H1 (cell line): ENCODE data around the gene SAFB. TPM values are rescaled to one million over a fixed set of nuclear protein-coding genes. Genes with fewer than 3 reads are reported as not detected.

Experiments
- CTCF ChIA-PET: fragments of 300-600 bp; sonication (Branson Sonifier 250); formaldehyde crosslinking; loops from one replicate; lab custom pipeline; 2021; ENCODE audit not compliant: partially characterized antibody; lab: Charles Lee
- POLR2A ChIA-PET: fragments of 300-600 bp; sonication (Branson Sonifier 250); formaldehyde crosslinking; loops from one replicate; lab custom pipeline; 2021; ENCODE audit warnings: inconsistent platforms; ENCODE audit not compliant: partially characterized antibody; lab: Charles Lee
- DNase-seq, 2 experiments: peaks; one replicate each; pipeline versions ENCODE4 v3.0.0 to v3.0.0-alpha.2; 2010 to 2022; ENCODE audit warnings: low spot score in 2 of 2, low read depth in 1 of 2, mixed read lengths in 1 of 2
- FAIRE-seq: peaks from 2 replicates; lab custom pipeline; 2011; peaks lifted over from hg19 to GRCh38; lab: Jason Lieb, UNC
- H2AFZ ChIP-seq: 2 replicates; pipeline ENCODE4 v1.8.1; 2012; ENCODE audit warnings: low read length, inconsistent platforms
- H2AK5ac ChIP-seq: 2 replicates; pipeline ENCODE4 v1.6.1; 2013; ENCODE audit warnings: low read depth, low read length
- H2BK120ac ChIP-seq: replicated peaks from 2 replicates; pipeline ENCODE3; 2013; ENCODE audit warnings: low read depth, low read length, inconsistent platforms
- H2BK12ac ChIP-seq: 2 replicates; pipeline ENCODE4 v1.6.1; 2013; ENCODE audit warnings: low read depth, low read length
- H2BK15ac ChIP-seq: 2 replicates; pipeline ENCODE4 v1.6.1; 2013; ENCODE audit warnings: low read length
- H2BK20ac ChIP-seq: 2 replicates; pipeline ENCODE4 v1.6.1; 2013; ENCODE audit warnings: low read length
- H2BK5ac ChIP-seq: 2 replicates; pipeline ENCODE4 v1.6.1; 2013; ENCODE audit warnings: low read depth, low read length
- H3K14ac ChIP-seq: 2 replicates; pipeline ENCODE4 v1.6.1; 2013; ENCODE audit warnings: inconsistent platforms; ENCODE audit not compliant: insufficient read length
- H3K18ac ChIP-seq: 2 replicates; pipeline ENCODE4 v1.6.1; 2013; ENCODE audit warnings: low read length; ENCODE audit errors: extremely low read depth
- H3K23ac ChIP-seq: 2 replicates; pipeline ENCODE4 v1.6.1; 2013; ENCODE audit warnings: inconsistent platforms; ENCODE audit not compliant: insufficient read length
- H3K23me2 ChIP-seq: 2 replicates; pipeline ENCODE4 v1.6.1; 2013; ENCODE audit warnings: low read depth, low read length
- H3K27ac ChIP-seq: 2 replicates; pipeline ENCODE4 v1.6.1; 2011; ENCODE audit warnings: low read depth, low read length, inconsistent platforms
- H3K27me3 ChIP-seq, 4 experiments: replicated peaks in 1 of 4; 1 replicate in 1 of 4; 2 replicates in 3 of 4; pipeline versions ENCODE4 v1.6.1 to v1.8.1; 2011 to 2013; ENCODE audit warnings: low read length in 3 of 4, mild to moderate bottlenecking in 3 of 4, inconsistent platforms in 2 of 4, mixed read lengths in 2 of 4, moderate library complexity in 1 of 4; ENCODE audit not compliant: control insufficient read depth in 3 of 4, insufficient read depth in 3 of 4; ENCODE audit errors: extremely low read depth in 1 of 4
- H3K36me3 ChIP-seq, 4 experiments: 2 replicates each; pipeline versions ENCODE4 v1.6.1 to v1.8.1; 2011 to 2013; ENCODE audit warnings: mild to moderate bottlenecking in 4 of 4, low read length in 3 of 4, moderate library complexity in 2 of 4, control low read depth in 1 of 4, inconsistent platforms in 1 of 4; ENCODE audit not compliant: insufficient read depth in 4 of 4, control insufficient read depth in 2 of 4
- H3K4ac ChIP-seq: replicated peaks from 2 replicates; pipeline ENCODE3; 2013; ENCODE audit warnings: low read length, low read depth, mixed read lengths, inconsistent platforms; ENCODE audit not compliant: insufficient read length
- H3K4me1 ChIP-seq, 4 experiments: replicated peaks in 1 of 4; 1 replicate in 1 of 4; 2 replicates in 3 of 4; pipeline versions ENCODE4 v1.6.1 to v1.8.1; 2011 to 2013; ENCODE audit warnings: low read length in 3 of 4, inconsistent platforms in 2 of 4, mixed read lengths in 1 of 4; ENCODE audit not compliant: insufficient read depth in 4 of 4, control insufficient read depth in 3 of 4
- H3K4me2 ChIP-seq, 2 experiments: 2 replicates each; pipeline versions ENCODE4 v1.6.1 to v1.8.1; 2011 to 2013; ENCODE audit warnings: low read depth in 2 of 2, low read length in 2 of 2, control low read depth in 1 of 2, inconsistent platforms in 1 of 2, mild to moderate bottlenecking in 1 of 2; ENCODE audit not compliant: insufficient read depth in 1 of 2
- H3K4me3 ChIP-seq, 4 experiments: fragments of 200-600, 300-600 bp in 1 of 4; sonication (generic), shearing (Covaris generic), sonication (Bioruptor Twin) in 1 of 4; 2 replicates each; pipeline versions ENCODE4 v1.5.1 to v1.8.1; 2011 to 2016; ENCODE audit warnings: low read length in 4 of 4, low read depth in 3 of 4, control low read depth in 2 of 4, inconsistent platforms in 2 of 4, mild to moderate bottlenecking in 2 of 4, mixed read lengths in 1 of 4, moderate library complexity in 1 of 4; ENCODE audit not compliant: insufficient read depth in 2 of 4; ENCODE audit errors: extremely low read depth in 1 of 4
- H3K56ac ChIP-seq: replicated peaks from 2 replicates; pipeline ENCODE3; 2013; ENCODE audit warnings: low read depth, mild to moderate bottlenecking, mixed read lengths, low read length, inconsistent platforms; ENCODE audit not compliant: insufficient read length
- H3K79me1 ChIP-seq: 2 replicates; pipeline ENCODE4 v1.6.1; 2013; ENCODE audit warnings: low read depth, low read length, control low read depth
- H3K79me2 ChIP-seq, 2 experiments: 2 replicates each; pipeline versions ENCODE4 v1.6.1 to v1.8.1; 2012 to 2013; ENCODE audit warnings: low read length in 2 of 2, mild to moderate bottlenecking in 2 of 2, inconsistent platforms in 1 of 2; ENCODE audit not compliant: insufficient read depth in 2 of 2, control insufficient read depth in 1 of 2
- H3K9ac ChIP-seq, 4 experiments: replicated peaks in 1 of 4; 1 replicate in 1 of 4; 2 replicates in 3 of 4; pipeline versions ENCODE4 v1.6.1 to v1.8.1; 2011 to 2013; ENCODE audit warnings: low read depth in 3 of 4, low read length in 3 of 4, control low read depth in 2 of 4, mild to moderate bottlenecking in 2 of 4, moderate library complexity in 2 of 4, inconsistent platforms in 1 of 4; ENCODE audit errors: extremely low read depth in 1 of 4
- H3K9me3 ChIP-seq, 2 experiments: 2 replicates each; pipeline versions ENCODE4 v1.6.1 to v1.8.1; 2012 to 2013; ENCODE audit warnings: mild to moderate bottlenecking in 2 of 2, moderate library complexity in 2 of 2, control low read depth in 1 of 2, inconsistent platforms in 1 of 2, low read depth in 1 of 2, low read length in 1 of 2, mixed read lengths in 1 of 2; ENCODE audit not compliant: insufficient read depth in 2 of 2
- H4K20me1 ChIP-seq, 2 experiments: replicated peaks in 1 of 2; 2 replicates each; pipeline versions ENCODE3 to v1.8.1; 2011 to 2013; ENCODE audit warnings: inconsistent platforms in 2 of 2, low read length in 2 of 2, mild to moderate bottlenecking in 1 of 2; ENCODE audit not compliant: insufficient read depth in 2 of 2, control insufficient read depth in 1 of 2
- H4K5ac ChIP-seq: 2 replicates; pipeline ENCODE4 v1.6.1; 2013; ENCODE audit warnings: low read length, low read depth, mixed read lengths, inconsistent platforms; ENCODE audit not compliant: insufficient read length
- H4K8ac ChIP-seq: 2 replicates; pipeline ENCODE4 v1.8.0; 2013; ENCODE audit warnings: mild to moderate bottlenecking, moderate library complexity, low read length, inconsistent platforms; ENCODE audit not compliant: insufficient read depth; ENCODE audit errors: extremely low read depth
- H4K91ac ChIP-seq: replicated peaks from 2 replicates; pipeline ENCODE3; 2013; ENCODE audit warnings: low read length, mixed read lengths, inconsistent platforms; ENCODE audit not compliant: insufficient read length
- CBX8 ChIP-seq: fragments of 300-800, 300-1000 bp; sonication (generic); IDR thresholded peaks from 2 replicates; pipeline ENCODE4 v1.7.1; 2016; ENCODE audit warnings: low read depth, low read length, borderline replicate concordance
- CHD1 ChIP-seq: IDR thresholded peaks from 2 replicates; pipeline ENCODE4 v1.6.1; 2012; ENCODE audit warnings: low read depth, low read length, improper control_type of control experiment
- HDAC6 ChIP-seq: IDR thresholded peaks from one replicate; pipeline ENCODE4 v1.7.1; 2012; ENCODE audit warnings: low read depth, mild to moderate bottlenecking, inconsistent platforms, low read length, moderate library complexity
- NRF1 ChIP-seq: IDR thresholded peaks from 2 replicates; pipeline ENCODE4 v1.6.1; 2011; ENCODE audit warnings: mild to moderate bottlenecking, low read depth, low read length, improper control_type of control experiment
- RNF2 ChIP-seq: fragments of 200-900, 300-1000 bp; sonication (generic); IDR thresholded peaks from 2 replicates; pipeline ENCODE4 v1.7.1; 2016; ENCODE audit warnings: borderline replicate concordance, low read depth, mild to moderate bottlenecking, antibody characterized with exemption, low read length; ENCODE audit not compliant: poor library complexity, severe bottlenecking; ENCODE audit errors: missing control alignments
- RXRA ChIP-seq: IDR thresholded peaks from 2 replicates; pipeline ENCODE4 v1.6.1; 2011; ENCODE audit warnings: low read depth, mild to moderate bottlenecking, low read length, moderate library complexity; ENCODE audit not compliant: insufficient read depth
- SAP30 ChIP-seq: fragments of 300-600 bp; sonication (generic); IDR thresholded peaks from 2 replicates; pipeline ENCODE4 v1.7.1; 2012; ENCODE audit warnings: low read length, moderate library complexity, mild to moderate bottlenecking, inconsistent platforms; ENCODE audit not compliant: insufficient read depth, insufficient replicate concordance
- SP1 ChIP-seq: IDR thresholded peaks from 2 replicates; pipeline ENCODE4 v1.6.1; 2011; ENCODE audit warnings: low read depth, low read length
- SP4 ChIP-seq: IDR thresholded peaks from 2 replicates; pipeline ENCODE4 v1.6.1; 2012; ENCODE audit warnings: low read length, inconsistent platforms
- ZNF274 ChIP-seq: IDR thresholded peaks from 2 replicates; pipeline ENCODE4 v1.7.0; 2012; ENCODE audit warnings: low read length, borderline replicate concordance; ENCODE audit errors: extremely low read depth
- WGBS, 2 experiments: shearing (Covaris generic) in 1 of 2; methylation state at CpG; one replicate each; pipeline versions ENCODE4 v1.1.6 to v1.1.7; 2013 to 2015; ENCODE audit warnings: low lambda C conversion rate in 2 of 2, mixed read lengths in 2 of 2, inconsistent platforms in 1 of 2, low coverage in 1 of 2, missing lambda C conversion rate in 1 of 2; ENCODE audit not compliant: insufficient replicate concordance in 2 of 2, insufficient coverage in 1 of 2, insufficient read length in 1 of 2; ENCODE audit errors: extremely low coverage in 1 of 2, missing lambda C conversion rate in 1 of 2; 5-methylcytosine and 5-hydroxymethylcytosine counted together
- polyA plus RNA-seq, 7 experiments: library from polyadenylated mRNA; depleted of rRNA in 3 of 7; stranded (reverse) in 5 of 7; unstranded in 2 of 7; fragments of >200 nt in 5 of 7; fragments of 200-250 nt in 2 of 7; gene quantifications; 1 replicate in 5 of 7; 2 replicates in 1 of 7; 4 replicates in 1 of 7; pipeline versions ENCODE4 v1.2.1 to v1.2.3, GENCODE V29; 2011 to 2013; ENCODE audit warnings: missing spikeins in 2 of 7, mixed read lengths in 2 of 7
- total RNA-seq: library from RNA; stranded (reverse); fragmentation: NEBNext Ultra II Directional; extraction: Animal tissue kit (Norgen Biotek cat#: 25700); gene quantifications from 2 replicates; pipeline ENCODE4 v1.2.1, GENCODE V29; 2021
- TF ChIP-seq, protein P1 (sequence below): IDR thresholded peaks from 2 replicates; pipeline ENCODE4 v1.6.1; 2011; ENCODE audit warnings: low read length, improper control_type of control experiment

SAFB gene
- total and polyA plus RNA-seq, 2 of the 8 experiments (the other 6 are each of a cell fraction or from before 2014, with no cell fraction given) = 27.0 to 110 TPM

DNA sequence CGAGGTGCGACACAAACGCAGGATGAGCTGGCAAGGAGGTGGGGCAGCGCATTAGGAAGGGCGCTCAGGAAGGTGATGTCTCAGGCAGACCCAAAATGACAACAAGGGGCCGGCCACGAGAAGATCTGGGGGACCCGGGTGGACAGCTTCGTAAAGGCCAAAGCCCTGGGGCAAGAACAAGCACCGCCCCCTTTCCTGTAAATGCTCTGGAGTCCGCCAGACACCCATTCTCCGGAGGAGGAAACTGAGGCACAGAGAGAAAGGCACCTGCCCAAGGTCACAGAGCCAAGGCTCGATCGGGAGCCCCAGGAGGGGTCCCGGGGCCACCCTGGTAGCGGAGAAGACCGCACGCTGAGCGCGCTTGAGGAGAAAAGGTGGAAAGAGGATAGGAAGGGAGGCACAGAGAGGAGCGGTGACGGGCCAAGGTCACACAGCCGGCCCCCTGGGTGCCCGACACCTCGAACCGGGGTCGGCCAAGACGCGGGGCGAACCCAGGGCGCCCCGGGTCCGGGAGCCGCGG lies 878 bp upstream of the SAFB start:
- Histone ChIP-seq H3K23ac (no peak overlapping the region), H3K4ac (no peak overlapping the region), H3K79me2 (peaks cover 50 to 91% of the 10 kb centered on the region in 2 experiments), H3K9me3 (no peaks in the 10 kb centered on the region), H3K36me3 (peaks cover 6 to 50% (median 37%) of the 10 kb centered on the region in 4 experiments), H2AFZ (no peak overlapping the region), H2BK120ac (no peak overlapping the region), H3K14ac (no peak overlapping the region), H3K4me1 (peaks cover 2 to 14% (median 6%) of the 10 kb centered on the region in 4 experiments; a peak in 4 of 7 replicates), H3K23me2 (peaks cover 11% of the 10 kb centered on the region), H3K4me3 (peak overlapping the region; percentile 88 to 100 (median 98)), H3K27me3 (no peaks in the 10 kb centered on the region), H3K27ac (0 out of 2 replicates have a peak overlapping the region, but pooled peaks have one; percentile 61), H3K9ac (peak overlapping the region; percentile 48 to 89 (median 71)), H2BK12ac (no peak overlapping the region), H3K56ac (no peak overlapping the region), H4K20me1 (peaks cover 9 to 20% of the 10 kb centered on the region in 2 experiments), H4K5ac (no peak overlapping the region), H2BK20ac (no peak overlapping the region), H2BK5ac (no peak overlapping the region), H4K91ac (peak overlapping the region; percentile 46), H3K18ac (no peak overlapping the region), H4K8ac (peak overlapping the region; percentile 96; the same call in 1 of the 2 replicates), H2AK5ac (no peak overlapping the region), H3K79me1 (peaks cover 17% of the 10 kb centered on the region), H2BK15ac (no peak overlapping the region), H3K4me2 (peak overlapping the region; percentile 77 to 93)
- WGBS, 2 experiments = 5% methylated on average over 25 of the region's 35 CpGs; no CpG with 5 or more reads in 1 of the 2 experiments
- CTCF ChIA-PET = interaction anchor here (1.0 to 1.5 kb wide), 3 partner anchors 60 to 87 kb away, joined by 3 to 4 read pairs (median 3); no protein-coding TSS in a partner anchor
- POLR2A ChIA-PET = interaction anchor here (0.6 to 3.8 kb wide), 33 partner anchors 9 to 169 kb away, joined by 3 to 25 read pairs (median 3); partner anchors contain the start of genes CATSPERD, DUS3L, LONP1 and RPL36
- DNase-seq (peak in 1 of 2 experiments; percentile 49), FAIRE-seq (no peak)
- TF ChIP-seq ZNF274 (no peak), SAP30 (peak; percentile 94), SP4 (no peak), RNF2 (no peak), NRF1 (no peak), SP1 (no peak), RXRA (no peak), CHD1 (no peak), CBX8 (no peak), HDAC6 (no peak)
- TF ChIP-seq, protein P1, sequence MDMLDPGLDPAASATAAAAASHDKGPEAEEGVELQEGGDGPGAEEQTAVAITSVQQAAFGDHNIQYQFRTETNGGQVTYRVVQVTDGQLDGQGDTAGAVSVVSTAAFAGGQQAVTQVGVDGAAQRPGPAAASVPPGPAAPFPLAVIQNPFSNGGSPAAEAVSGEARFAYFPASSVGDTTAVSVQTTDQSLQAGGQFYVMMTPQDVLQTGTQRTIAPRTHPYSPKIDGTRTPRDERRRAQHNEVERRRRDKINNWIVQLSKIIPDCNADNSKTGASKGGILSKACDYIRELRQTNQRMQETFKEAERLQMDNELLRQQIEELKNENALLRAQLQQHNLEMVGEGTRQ = no peak
